ENCODE measurements around the gene RANBP9.

Gene RANBP9

GRCh38 chr6:13711733-13712598, at the start of gene RANBP9:
Gene RANBP9, minus strand, starts transcription at chr6:13711835. Its CDS starts 330 bp downstream, at chr6:13711505.
- in situ Hi-C loops (cut with HindIII; ENCODE audit: low sequenced_read_pairs), result no loop called here

- in situ Hi-C loops (cut with HindIII; ENCODE audit: low sequenced_read_pairs), result no loop called here
These were observed 49.0 kb upstream of the RANBP9 start for GRCh38 chr6:13760307-13761304.

DNA sequence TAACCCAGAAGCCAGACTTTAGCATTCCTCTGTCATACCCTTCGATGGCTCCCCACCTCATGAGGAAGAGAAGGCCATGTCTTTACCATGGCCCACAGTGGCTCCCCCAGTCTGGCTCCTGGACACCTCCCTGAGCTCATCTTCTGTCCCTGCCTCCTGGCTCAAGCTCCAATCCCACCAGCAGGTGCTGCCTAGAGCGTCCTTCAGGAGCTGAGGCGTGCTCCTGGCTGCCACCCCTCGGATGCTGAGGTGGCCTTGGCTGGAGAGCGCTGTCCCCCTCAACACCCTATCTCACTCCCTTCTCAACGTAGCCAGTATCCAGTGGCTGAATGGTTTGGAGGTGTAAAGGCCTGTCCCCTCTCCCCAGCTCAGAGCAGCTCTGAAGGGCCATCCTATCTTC, 47.4 kb upstream of the RANBP9 start:
- in situ Hi-C loops (cut with HindIII; ENCODE audit: low sequenced_read_pairs), result no loop called here

DNA sequence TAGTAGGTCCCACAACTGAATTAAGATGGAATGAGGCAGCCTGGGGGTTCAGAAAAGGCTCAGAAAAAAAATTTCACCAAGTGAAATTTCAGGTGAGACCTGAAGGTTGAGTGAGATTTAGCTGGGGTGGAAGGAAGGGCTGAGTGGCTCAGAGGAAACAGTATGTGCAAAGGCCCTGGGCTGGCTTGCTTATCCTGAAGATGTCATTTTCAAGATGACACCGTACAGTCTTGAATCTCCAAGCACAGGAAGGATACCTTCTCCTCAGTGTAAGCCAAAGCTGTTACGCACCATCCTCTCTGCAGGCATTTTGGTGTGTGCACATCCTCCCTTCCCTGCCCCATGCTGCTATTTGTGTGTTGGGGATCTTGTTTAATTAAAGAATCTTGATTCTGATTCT, 43.0 kb upstream of the RANBP9 start:
- in situ Hi-C loops (cut with HindIII; ENCODE audit: low sequenced_read_pairs), result no loop called here

DNA sequence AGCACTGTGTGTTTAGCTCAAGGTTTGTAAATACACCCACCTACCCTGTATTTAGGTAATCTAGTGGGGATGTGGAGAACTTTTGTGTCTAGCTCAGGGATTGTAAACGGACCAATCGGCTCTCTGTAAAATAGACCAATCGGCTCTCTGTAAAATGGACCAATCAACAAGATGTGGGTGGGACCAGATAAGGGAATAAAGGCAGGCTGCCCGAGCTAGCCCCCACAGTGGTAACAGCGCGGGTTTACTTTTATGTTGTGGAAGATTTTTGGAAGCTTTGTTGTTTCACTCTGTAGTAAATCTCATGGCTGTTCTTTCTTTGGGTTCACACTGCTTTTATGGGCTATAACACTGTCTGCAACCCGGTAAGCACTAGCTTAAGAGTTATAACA, 32.1 kb upstream of the RANBP9 start:
- in situ Hi-C loops (cut with HindIII; ENCODE audit: low sequenced_read_pairs), result no loop called here

DNA sequence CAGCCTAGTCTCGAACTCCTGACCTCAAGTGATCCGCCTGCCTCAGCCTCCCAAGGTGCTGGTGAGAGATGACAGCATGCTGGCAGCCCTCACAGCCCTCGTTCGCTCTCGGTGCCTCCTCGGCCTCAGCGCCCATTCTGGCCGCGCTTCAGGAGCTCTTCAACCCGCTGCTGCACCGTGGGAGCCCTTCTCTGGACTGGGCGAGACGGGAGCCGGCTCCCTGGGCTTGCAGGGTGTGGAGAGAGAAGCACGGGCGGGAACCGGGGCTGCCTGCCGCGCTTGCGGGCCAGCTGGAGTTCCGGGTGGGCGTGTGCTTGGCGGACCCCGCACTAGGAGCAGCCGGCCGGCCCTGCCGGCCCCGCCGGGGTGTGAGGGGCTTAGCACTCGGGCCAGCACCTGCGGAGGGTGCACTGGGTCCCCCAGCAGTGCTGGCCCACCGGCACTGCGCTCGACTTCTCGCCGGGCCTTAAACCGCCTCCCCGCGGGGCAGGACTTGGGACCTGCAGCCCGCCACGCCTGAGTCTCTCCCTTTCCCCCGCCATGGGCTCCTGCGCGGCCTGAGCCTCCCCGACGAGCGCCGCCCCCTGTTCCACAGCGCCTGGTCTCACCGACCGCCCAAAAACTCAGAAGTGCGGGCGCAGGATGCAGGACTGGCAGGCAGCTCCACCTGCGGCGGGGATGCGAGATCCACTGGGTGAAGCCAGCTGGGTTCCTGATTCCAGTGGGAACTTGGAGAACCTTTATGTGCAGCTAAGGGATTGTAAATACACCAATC, 31.5 kb upstream of the RANBP9 start:
- in situ Hi-C loops (cut with HindIII; ENCODE audit: low sequenced_read_pairs), result no loop called here

GRCh38 chr6:13741365-13741764, 29.7 kb upstream of the RANBP9 start:
- in situ Hi-C loops (cut with HindIII; ENCODE audit: low sequenced_read_pairs), result no loop called here

GRCh38 chr6:13735031-13735430, 23.4 kb upstream of the RANBP9 start:
- in situ Hi-C loops (cut with HindIII; ENCODE audit: low sequenced_read_pairs), result no loop called here

DNA sequence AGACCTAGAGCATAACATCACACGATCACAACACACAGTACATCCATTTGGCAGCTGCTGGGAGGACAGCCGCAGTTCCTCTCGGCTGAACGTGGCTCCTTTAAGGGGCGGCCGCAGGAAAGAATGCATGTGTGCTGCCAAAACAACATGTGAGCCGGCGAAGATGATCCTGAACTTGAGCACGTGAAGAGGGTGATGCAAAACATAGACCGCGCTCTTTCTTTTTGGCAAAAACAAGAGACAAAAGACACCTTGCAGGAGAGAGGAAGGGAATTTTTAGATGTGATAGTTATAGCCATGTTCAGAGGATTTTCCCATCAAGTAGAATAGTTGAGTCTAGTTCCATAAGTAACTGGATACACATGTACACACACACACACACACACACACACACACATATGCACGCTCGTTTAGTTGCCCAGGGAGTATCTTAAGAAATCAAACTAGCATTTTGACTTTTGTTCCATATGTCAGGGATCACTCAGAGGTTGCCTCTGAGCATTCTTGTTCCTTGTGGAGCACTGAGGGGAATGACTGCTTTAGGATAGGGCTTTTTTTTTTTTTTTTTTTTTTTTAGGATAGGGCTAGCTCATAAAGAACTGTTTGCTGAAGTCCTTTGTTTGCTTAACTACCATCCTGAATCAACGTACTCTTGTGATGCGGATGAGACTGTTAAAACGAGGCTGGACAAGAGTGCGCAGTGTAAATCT, 21.7 kb upstream of the RANBP9 start:
- in situ Hi-C loops (cut with HindIII; ENCODE audit: low sequenced_read_pairs), result no loop called here

- in situ Hi-C loops (cut with HindIII; ENCODE audit: low sequenced_read_pairs), result no loop called here
These were observed 19.1 kb upstream of the RANBP9 start for GRCh38 chr6:13730704-13731103.

- in situ Hi-C loops (cut with HindIII; ENCODE audit: low sequenced_read_pairs), result no loop called here
These were observed 18.3 kb upstream of the RANBP9 start for GRCh38 chr6:13729891-13730290.

- in situ Hi-C loops (cut with HindIII; ENCODE audit: low sequenced_read_pairs), result no loop called here
These were observed 13.9 kb upstream of the RANBP9 start for GRCh38 chr6:13725570-13725969.

DNA sequence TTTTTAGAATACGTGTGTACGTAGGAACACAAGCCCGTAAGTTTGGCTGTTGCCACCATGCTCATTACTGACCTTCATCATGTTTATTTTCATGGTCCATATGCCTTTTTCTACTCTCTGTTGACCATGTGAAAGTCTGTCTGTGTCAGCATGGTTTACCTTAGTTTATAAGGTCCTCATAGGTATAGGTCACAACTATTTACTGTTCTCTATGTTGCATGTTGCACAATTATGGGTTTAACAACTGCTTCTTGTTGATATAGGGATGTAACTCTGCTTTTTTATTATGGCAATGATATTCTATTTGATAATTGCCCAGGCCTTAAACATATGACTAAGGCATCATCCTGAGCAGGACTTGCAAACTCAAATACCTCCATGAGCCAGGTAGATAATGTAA, 13.4 kb upstream of the RANBP9 start:
- in situ Hi-C loops (cut with HindIII; ENCODE audit: low sequenced_read_pairs), result no loop called here

DNA sequence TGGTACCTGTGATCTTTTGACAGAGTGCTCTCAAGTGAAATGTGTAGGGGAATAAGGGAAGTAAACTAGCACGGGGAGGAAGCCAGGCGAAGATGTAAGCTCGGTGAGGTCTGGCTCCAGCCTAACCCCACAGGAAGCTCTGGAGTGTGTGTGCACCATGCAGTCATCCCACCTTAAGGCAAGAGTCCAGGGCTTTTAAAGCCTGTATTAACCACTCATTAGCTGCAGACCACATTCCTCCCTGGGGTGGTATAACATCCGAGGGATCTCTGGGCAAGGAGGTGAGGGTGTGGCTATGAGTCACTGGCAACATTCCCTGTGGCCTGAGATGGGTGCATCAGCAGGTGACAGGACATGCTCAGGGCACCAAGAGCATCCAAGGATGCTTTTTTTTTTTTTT, 12.5 kb upstream of the RANBP9 start:
- in situ Hi-C loops (cut with HindIII; ENCODE audit: low sequenced_read_pairs), result no loop called here

GRCh38 chr6:13722880-13723279, 11.2 kb upstream of the RANBP9 start:
- in situ Hi-C loops (cut with HindIII; ENCODE audit: low sequenced_read_pairs), result no loop called here

GRCh38 chr6:13718123-13718458, 6.5 kb upstream of the RANBP9 start:
- in situ Hi-C loops (cut with HindIII; ENCODE audit: low sequenced_read_pairs), result no loop called here

DNA sequence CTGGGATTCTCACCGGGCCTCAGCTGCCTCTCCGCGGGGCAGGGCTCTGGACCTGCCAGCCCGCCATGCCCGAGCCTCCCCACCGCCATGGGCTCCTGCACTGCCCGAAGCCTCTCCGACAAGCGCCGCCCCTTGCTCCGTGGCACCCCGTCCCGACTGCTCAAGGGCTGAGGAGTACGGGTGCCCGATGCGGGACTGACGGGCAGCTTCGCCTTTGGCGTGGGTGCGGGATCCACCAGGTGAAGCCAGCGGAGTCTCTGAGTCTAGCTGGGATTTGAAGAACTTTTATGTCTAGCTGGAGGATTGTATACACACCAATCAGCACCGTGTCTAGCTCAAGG, 5.3 kb upstream of the RANBP9 start:
- in situ Hi-C loops (cut with HindIII; ENCODE audit: low sequenced_read_pairs), result no loop called here

- in situ Hi-C loops (cut with HindIII; ENCODE audit: low sequenced_read_pairs), result no loop called here
These were observed 4.8 kb upstream of the RANBP9 start for GRCh38 chr6:13716225-13716954.

- in situ Hi-C loops (cut with HindIII; ENCODE audit: low sequenced_read_pairs), result no loop called here
These were observed 3.8 kb upstream of the RANBP9 start for GRCh38 chr6:13715444-13715883.

- in situ Hi-C loops (cut with HindIII; ENCODE audit: low sequenced_read_pairs), result no loop called here
These were observed 914 bp upstream of the RANBP9 start for GRCh38 chr6:13712599-13712898.
